GM12878 (cell line): ENCODE data around the gene CCDC117. TPM values are rescaled to one million over a fixed set of nuclear protein-coding genes. Genes with fewer than 3 reads are reported as not detected.

ENCODE experiments used
- ASH2L ChIP-seq: fragments of 300-600, 200-600 bp; sonication (generic); IDR thresholded peaks from 2 replicates; pipeline ENCODE4 v1.6.1; 2017; ENCODE audit warnings: low read depth, mild to moderate bottlenecking, borderline replicate concordance
- HDAC2 ChIP-seq: fragments of 200-600 bp; sonication (generic); IDR thresholded peaks from 2 replicates; pipeline ENCODE4 v1.6.1; 2017
- IRF4 ChIP-seq: IDR thresholded peaks from 2 replicates; pipeline ENCODE4 v1.6.1; 2011; ENCODE audit warnings: low read depth, low read length
- SMAD1 ChIP-seq: fragments of 450-650 bp; IDR thresholded peaks from 2 replicates; pipeline ENCODE4 v1.6.1; 2018; ENCODE audit warnings: mild to moderate bottlenecking, low read depth; ENCODE audit not compliant: partially characterized antibody
- SMAD5 ChIP-seq: IDR thresholded peaks from 2 replicates; pipeline ENCODE4 v1.6.1; 2016; ENCODE audit warnings: antibody characterized with exemption, low read depth
- ZNF687 ChIP-seq: fragments of 450-650 bp; IDR thresholded peaks from 2 replicates; pipeline ENCODE4 v1.6.1; 2017; ENCODE audit warnings: mild to moderate bottlenecking, moderate library complexity
- polyA plus RNA-seq, 11 experiments: library from polyadenylated mRNA; depleted of rRNA in 4 of 11; unstranded in 6 of 11; stranded (reverse) in 5 of 11; fragments of >200 nt; fragmentation: Nextera tagmentation in 4 of 11; fragmentation: Illumina TruSeq in 1 of 11; extraction: Ambion mirVana in 4 of 11; extraction: Trizol in 1 of 11; gene quantifications; 1 replicate in 1 of 11; 2 replicates in 10 of 11; pipeline versions ENCODE4 v1.2.1 to v1.2.3, GENCODE V29; 2011 to 2016; ENCODE audit warnings: inconsistent platforms in 2 of 11, missing spikeins in 2 of 11, low read depth in 1 of 11
- total RNA-seq, 4 experiments: library from RNA; depleted of rRNA in 3 of 4; stranded (reverse); fragments of >200 nt in 3 of 4; fragmentation: Illumina TruSeq in 1 of 4; extraction: Trizol in 1 of 4; gene quantifications; 2 replicates each; pipeline versions ENCODE4 v1.2.1 to v1.2.3, GENCODE V29; 2013 to 2021
- TF ChIP-seq, protein P1 (sequence below): fragments of 450-650 bp; IDR thresholded peaks from 2 replicates; pipeline ENCODE4 v1.6.1; 2017; ENCODE audit warnings: antibody characterized with exemption, mild to moderate bottlenecking, moderate library complexity
- TF ChIP-seq, protein P2 (sequence below): fragments of 450-650 bp; IDR thresholded peaks from 2 replicates; pipeline ENCODE4 v1.6.1; 2018; ENCODE audit warnings: borderline replicate concordance, mild to moderate bottlenecking; ENCODE audit not compliant: partially characterized antibody

The CCDC117 gene
- total and polyA plus RNA-seq, 10 of the 15 experiments (the other 5 are each of a cell fraction or from before 2014, with no cell fraction given) = 6.3 to 32.2 (median 20.6) TPM

- TF ChIP-seq ZNF687 (no peak), IRF4 (peak; percentile 92), SMAD5 (0 out of 2 replicates have a peak, but pooled peaks have one; percentile 25), ASH2L (no peak), HDAC2 (no peak), SMAD1 (no peak)
- TF ChIP-seq, protein P1, sequence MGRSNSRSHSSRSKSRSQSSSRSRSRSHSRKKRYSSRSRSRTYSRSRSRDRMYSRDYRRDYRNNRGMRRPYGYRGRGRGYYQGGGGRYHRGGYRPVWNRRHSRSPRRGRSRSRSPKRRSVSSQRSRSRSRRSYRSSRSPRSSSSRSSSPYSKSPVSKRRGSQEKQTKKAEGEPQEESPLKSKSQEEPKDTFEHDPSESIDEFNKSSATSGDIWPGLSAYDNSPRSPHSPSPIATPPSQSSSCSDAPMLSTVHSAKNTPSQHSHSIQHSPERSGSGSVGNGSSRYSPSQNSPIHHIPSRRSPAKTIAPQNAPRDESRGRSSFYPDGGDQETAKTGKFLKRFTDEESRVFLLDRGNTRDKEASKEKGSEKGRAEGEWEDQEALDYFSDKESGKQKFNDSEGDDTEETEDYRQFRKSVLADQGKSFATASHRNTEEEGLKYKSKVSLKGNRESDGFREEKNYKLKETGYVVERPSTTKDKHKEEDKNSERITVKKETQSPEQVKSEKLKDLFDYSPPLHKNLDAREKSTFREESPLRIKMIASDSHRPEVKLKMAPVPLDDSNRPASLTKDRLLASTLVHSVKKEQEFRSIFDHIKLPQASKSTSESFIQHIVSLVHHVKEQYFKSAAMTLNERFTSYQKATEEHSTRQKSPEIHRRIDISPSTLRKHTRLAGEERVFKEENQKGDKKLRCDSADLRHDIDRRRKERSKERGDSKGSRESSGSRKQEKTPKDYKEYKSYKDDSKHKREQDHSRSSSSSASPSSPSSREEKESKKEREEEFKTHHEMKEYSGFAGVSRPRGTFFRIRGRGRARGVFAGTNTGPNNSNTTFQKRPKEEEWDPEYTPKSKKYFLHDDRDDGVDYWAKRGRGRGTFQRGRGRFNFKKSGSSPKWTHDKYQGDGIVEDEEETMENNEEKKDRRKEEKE = no peak
- TF ChIP-seq, protein P2, sequence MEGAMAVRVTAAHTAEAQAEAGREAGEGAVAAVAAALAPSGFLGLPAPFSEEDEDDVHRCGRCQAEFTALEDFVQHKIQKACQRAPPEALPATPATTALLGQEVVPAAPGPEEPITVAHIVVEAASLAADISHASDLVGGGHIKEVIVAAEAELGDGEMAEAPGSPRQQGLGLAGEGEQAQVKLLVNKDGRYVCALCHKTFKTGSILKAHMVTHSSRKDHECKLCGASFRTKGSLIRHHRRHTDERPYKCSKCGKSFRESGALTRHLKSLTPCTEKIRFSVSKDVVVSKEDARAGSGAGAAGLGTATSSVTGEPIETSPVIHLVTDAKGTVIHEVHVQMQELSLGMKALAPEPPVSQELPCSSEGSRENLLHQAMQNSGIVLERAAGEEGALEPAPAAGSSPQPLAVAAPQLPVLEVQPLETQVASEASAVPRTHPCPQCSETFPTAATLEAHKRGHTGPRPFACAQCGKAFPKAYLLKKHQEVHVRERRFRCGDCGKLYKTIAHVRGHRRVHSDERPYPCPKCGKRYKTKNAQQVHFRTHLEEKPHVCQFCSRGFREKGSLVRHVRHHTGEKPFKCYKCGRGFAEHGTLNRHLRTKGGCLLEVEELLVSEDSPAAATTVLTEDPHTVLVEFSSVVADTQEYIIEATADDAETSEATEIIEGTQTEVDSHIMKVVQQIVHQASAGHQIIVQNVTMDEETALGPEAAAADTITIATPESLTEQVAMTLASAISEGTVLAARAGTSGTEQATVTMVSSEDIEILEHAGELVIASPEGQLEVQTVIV = no peak
Measured at GRCh38 chr22:28741200-28741784, 31.2 kb upstream of the CCDC117 start (continued).
